HepG2 (cell line): Measurements from ENCODE around the gene DAO. TPM values are rescaled to one million over a fixed set of nuclear protein-coding genes. Genes with fewer than 3 reads are reported as not detected.
A peak's percentile ranks its signal among the peaks of the same experiment; 100 is the strongest.

ENCODE experiments used
- ATAC-seq: fragments of 200-7000 bp; cut with Tn5 transposase; 3 replicates; pipeline ENCODE4 v1.9.1; 2020; ENCODE audit warnings: mild to moderate bottlenecking, moderate library complexity
- BruUV-seq: library from RNA; stranded (reverse); fragments of 400-500 nt; replicated peaks from 2 replicates; lab custom pipeline; 2021; lab: Mats Ljungman, UMichigan
- CTCF ChIA-PET: fragments of 300-600 bp; formaldehyde crosslinking; extraction: SDS; loops from one replicate; lab custom pipeline; 2021; ENCODE audit warnings: low total read pairs, inconsistent platforms, low intra/inter-chr PET ratio; lab: Yijun Ruan, JAX
- POLR2A ChIA-PET: fragments of 350-600 bp; sonication (Branson Sonifier 250); formaldehyde crosslinking; loops from one replicate; lab custom pipeline; 2020; ENCODE audit warnings: antibody characterized with exemption, inconsistent platforms; lab: Yijun Ruan, JAX
- DNase-seq: peaks from one replicate; pipeline ENCODE4 v3.0.0-alpha.2; 2015; ENCODE audit warnings: low spot score
- FAIRE-seq: peaks from 3 replicates; lab custom pipeline; 2011; peaks lifted over from hg19 to GRCh38; lab: Jason Lieb, UNC
- H2AFZ ChIP-seq: one replicate; pipeline ENCODE4 v1.6.1; 2011; ENCODE audit warnings: low read length, inconsistent platforms
- H3K27ac ChIP-seq: fragments of 300-600 bp; 3 replicates; pipeline ENCODE4 v1.8.0; 2011; ENCODE audit warnings: mixed run types, mild to moderate bottlenecking, mixed read lengths, low read length, inconsistent platforms; ENCODE audit not compliant: insufficient read depth; ENCODE audit errors: extremely low read length
- H3K27me3 ChIP-seq, 2 experiments: fragments of 200-600 bp in 1 of 2; 2 replicates in 1 of 2; 3 replicates in 1 of 2; pipeline versions ENCODE4 v1.6.0 to v1.8.0; 2011; ENCODE audit warnings: low read length in 2 of 2, mild to moderate bottlenecking in 2 of 2, moderate library complexity in 2 of 2, inconsistent platforms in 1 of 2; ENCODE audit not compliant: insufficient read depth in 2 of 2, control insufficient read depth in 1 of 2
- H3K36me3 ChIP-seq, 2 experiments: fragments of 200-600 bp in 1 of 2; replicated peaks in 1 of 2; 2 replicates in 1 of 2; 3 replicates in 1 of 2; pipeline versions ENCODE4 v1.5.1 to v1.8.0; 2011; ENCODE audit warnings: low read length in 2 of 2, inconsistent platforms in 1 of 2; ENCODE audit not compliant: insufficient read depth in 2 of 2, control insufficient read depth in 1 of 2
- H3K4me1 ChIP-seq: 2 replicates; pipeline ENCODE4 v1.5.1; 2012; ENCODE audit warnings: low read length, inconsistent platforms; ENCODE audit not compliant: insufficient read depth
- H3K4me2 ChIP-seq: 2 replicates; pipeline ENCODE4 v1.6.0; 2011; ENCODE audit warnings: low read depth, low read length, inconsistent platforms
- H3K4me3 ChIP-seq, 3 experiments: fragments of 200-600 bp in 1 of 3; sonication (generic), shearing (Covaris generic) in 1 of 3; replicated peaks in 1 of 3; 2 replicates each; pipeline ENCODE4 v1.5.1; 2011 to 2016; ENCODE audit warnings: low read length in 3 of 3, inconsistent platforms in 2 of 3, low read depth in 2 of 3, mild to moderate bottlenecking in 2 of 3, control low read depth in 1 of 3, mixed read lengths in 1 of 3; ENCODE audit not compliant: insufficient read depth in 1 of 3
- H3K79me2 ChIP-seq: one replicate; pipeline ENCODE4 v1.6.1; 2011; ENCODE audit warnings: low read length, inconsistent platforms; ENCODE audit not compliant: insufficient read depth
- H3K9ac ChIP-seq: 2 replicates; pipeline ENCODE4 v1.6.0; 2011; ENCODE audit warnings: mild to moderate bottlenecking, low read depth, low read length, inconsistent platforms; ENCODE audit not compliant: insufficient read depth
- H3K9me3 ChIP-seq: 2 replicates; pipeline ENCODE4 v1.5.1; 2012; ENCODE audit warnings: mild to moderate bottlenecking, low read length
- H4K20me1 ChIP-seq: 2 replicates; pipeline ENCODE4 v1.6.0; 2011; ENCODE audit warnings: inconsistent platforms, mild to moderate bottlenecking, low read length, moderate library complexity; ENCODE audit not compliant: insufficient read depth
- PHF21A ChIP-seq: sonication (generic); formaldehyde crosslinking; IDR thresholded peaks from 2 replicates; pipeline ENCODE4 v1.5.0; 2020; ENCODE audit warnings: mild to moderate bottlenecking, missing genetic modification reagents
- TOPORS ChIP-seq: sonication (generic); formaldehyde crosslinking; IDR thresholded peaks from 2 replicates; pipeline ENCODE4 v1.8.0; 2023; ENCODE audit warnings: mild to moderate bottlenecking, missing genetic modification reagents
- ZNF605 ChIP-seq: sonication (generic); formaldehyde crosslinking; IDR thresholded peaks from 2 replicates; pipeline ENCODE4 v1.8.0; 2022; ENCODE audit warnings: mild to moderate bottlenecking, missing genetic modification reagents
- WGBS: methylation state at CpG from one replicate; pipeline ENCODE4 v1.1.6; 2017; ENCODE audit warnings: low lambda C conversion rate; 5-methylcytosine and 5-hydroxymethylcytosine counted together
- in situ Hi-C: cut with HindIII; loops from 2 replicates; pipeline ENCODE4 v1.10.0; 2017; ENCODE audit warnings: low pct_unique_long_range_greater_than_20kb; ENCODE audit not compliant: extremely low pct_ligation_motif_present
- intact Hi-C: fragments of 100-400 bp; cut with micrococcal nuclease; formaldehyde crosslinking; loops from one replicate; pipeline ENCODE4 v1.10.0; 2022; ENCODE audit not compliant: unreplicated experiment
- polyA plus RNA-seq, 8 experiments: library from polyadenylated mRNA; depleted of rRNA in 3 of 8; stranded (reverse) in 7 of 8; unstranded in 1 of 8; fragments of >200 nt; fragmentation: Illumina TruSeq in 4 of 8; extraction: Trizol in 4 of 8; gene quantifications; 2 replicates each; pipeline versions ENCODE4 v1.2.1 to v1.2.3, GENCODE V29; 2011 to 2016; ENCODE audit warnings: low read depth in 4 of 8, missing spikeins in 1 of 8, mixed read lengths in 1 of 8; ENCODE audit not compliant: insufficient read depth in 1 of 8
- total RNA-seq, 5 experiments: library from RNA; depleted of rRNA; stranded (reverse); fragments of >200 nt; fragmentation: Illumina TruSeq; extraction: Trizol; gene quantifications; 2 replicates each; pipeline ENCODE4 v1.2.3, GENCODE V29; 2016; ENCODE audit warnings: low read depth in 1 of 5
- TF ChIP-seq, protein P1 (sequence below): sonication (generic); formaldehyde crosslinking; IDR thresholded peaks from 2 replicates; pipeline ENCODE4 v1.8.1; 2022; ENCODE audit warnings: low read depth, mild to moderate bottlenecking, missing genetic modification reagents
- TF ChIP-seq, protein P2 (sequence below): IDR thresholded peaks from 2 replicates; pipeline ENCODE4 v1.6.1; 2012; ENCODE audit warnings: inconsistent platforms
- TF ChIP-seq, protein P3 (sequence below): sonication (generic); formaldehyde crosslinking; IDR thresholded peaks from 2 replicates; pipeline ENCODE4 v1.9.0; 2021; ENCODE audit warnings: missing genetic modification reagents, borderline replicate concordance

DAO gene
- total and polyA plus RNA-seq, 2 of the 13 experiments (the other 11 are each of a cell fraction or from before 2014, with no cell fraction given): 0.34 to 0.82 TPM

DNA sequence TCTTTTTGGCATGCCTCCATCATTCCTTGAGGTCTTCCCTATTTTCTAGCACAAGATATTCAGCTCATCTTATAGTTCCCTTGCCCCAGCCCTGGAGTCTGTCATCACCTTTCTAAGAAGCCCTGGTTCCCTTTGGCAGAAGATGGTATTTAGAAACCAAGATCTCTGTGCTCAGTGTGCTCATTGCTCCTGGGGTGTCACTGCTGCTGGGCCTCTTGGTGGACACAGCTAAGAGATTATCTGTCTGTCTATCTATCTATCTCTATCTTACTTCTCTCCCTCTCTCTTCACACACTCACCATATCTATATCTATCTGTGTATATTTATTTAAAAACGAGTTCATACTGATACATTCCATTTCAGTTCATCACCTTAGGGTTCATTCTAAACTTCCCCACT, 67.2 kb downstream of the DAO start:
- TF ChIP-seq, protein P1, sequence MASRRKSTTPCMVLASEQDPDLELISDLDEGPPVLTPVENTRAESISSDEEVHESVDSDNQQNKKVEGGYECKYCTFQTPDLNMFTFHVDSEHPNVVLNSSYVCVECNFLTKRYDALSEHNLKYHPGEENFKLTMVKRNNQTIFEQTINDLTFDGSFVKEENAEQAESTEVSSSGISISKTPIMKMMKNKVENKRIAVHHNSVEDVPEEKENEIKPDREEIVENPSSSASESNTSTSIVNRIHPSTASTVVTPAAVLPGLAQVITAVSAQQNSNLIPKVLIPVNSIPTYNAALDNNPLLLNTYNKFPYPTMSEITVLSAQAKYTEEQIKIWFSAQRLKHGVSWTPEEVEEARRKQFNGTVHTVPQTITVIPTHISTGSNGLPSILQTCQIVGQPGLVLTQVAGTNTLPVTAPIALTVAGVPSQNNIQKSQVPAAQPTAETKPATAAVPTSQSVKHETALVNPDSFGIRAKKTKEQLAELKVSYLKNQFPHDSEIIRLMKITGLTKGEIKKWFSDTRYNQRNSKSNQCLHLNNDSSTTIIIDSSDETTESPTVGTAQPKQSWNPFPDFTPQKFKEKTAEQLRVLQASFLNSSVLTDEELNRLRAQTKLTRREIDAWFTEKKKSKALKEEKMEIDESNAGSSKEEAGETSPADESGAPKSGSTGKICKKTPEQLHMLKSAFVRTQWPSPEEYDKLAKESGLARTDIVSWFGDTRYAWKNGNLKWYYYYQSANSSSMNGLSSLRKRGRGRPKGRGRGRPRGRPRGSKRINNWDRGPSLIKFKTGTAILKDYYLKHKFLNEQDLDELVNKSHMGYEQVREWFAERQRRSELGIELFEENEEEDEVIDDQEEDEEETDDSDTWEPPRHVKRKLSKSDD (CRISPR knock-in tag): no peak
- TF ChIP-seq ZNF605: peak; percentile 100
- Histone ChIP-seq H3K27ac (no peak overlapping the region), H3K36me3 (no peaks in the 10 kb centered on the region), H3K9me3 (peaks cover 8% of the 10 kb centered on the region; the same call in 1 of the 2 replicates), H3K9ac (no peak overlapping the region), H3K4me3 (no peak overlapping the region), H3K79me2 (no peaks in the 10 kb centered on the region), H3K27me3 (no peaks in the 10 kb centered on the region; a peak in 1 of 5 replicates), H2AFZ (no peak overlapping the region), H3K4me1 (peaks cover 20% of the 10 kb centered on the region), H4K20me1 (no peaks in the 10 kb centered on the region), H3K4me2 (no peak overlapping the region)
- BruUV-seq: no TSS peak
- FAIRE-seq (no peak), DNase-seq (no peak), ATAC-seq (no peak)
- 0% methylated on average over 1 of the region's 1 CpG for WGBS
- in situ Hi-C loops: no loop called here
- ChIA-PET POLR2A (no interaction called here), CTCF (no interaction called here)
- intact Hi-C loops: no loop called here

DNA sequence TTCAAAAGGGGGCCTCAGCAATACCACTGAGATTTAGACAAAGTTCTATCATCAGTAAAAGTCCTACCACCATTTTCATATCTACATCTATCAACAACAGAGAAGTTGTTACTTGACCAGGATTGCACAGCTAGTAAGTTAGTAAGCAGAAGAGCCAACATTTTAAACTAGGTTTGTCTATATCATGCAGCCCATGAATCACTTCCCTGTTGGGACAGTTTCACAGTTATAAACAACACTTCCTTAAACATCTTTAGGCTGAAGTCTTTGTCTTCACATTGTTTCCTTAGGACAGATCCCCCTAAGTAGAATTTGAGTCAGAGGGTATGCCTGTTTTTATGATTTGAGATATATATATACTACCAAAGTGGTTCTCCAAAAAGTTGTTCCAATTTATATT, 68.5 kb downstream of the DAO start:
- H3K79me2 ChIP-seq: no peaks in the 10 kb centered on the region
- H3K4me2 ChIP-seq: no peak overlapping the region
- TF ChIP-seq, protein P2, sequence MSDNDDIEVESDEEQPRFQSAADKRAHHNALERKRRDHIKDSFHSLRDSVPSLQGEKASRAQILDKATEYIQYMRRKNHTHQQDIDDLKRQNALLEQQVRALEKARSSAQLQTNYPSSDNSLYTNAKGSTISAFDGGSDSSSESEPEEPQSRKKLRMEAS: no peak
- TF ChIP-seq, protein P3, sequence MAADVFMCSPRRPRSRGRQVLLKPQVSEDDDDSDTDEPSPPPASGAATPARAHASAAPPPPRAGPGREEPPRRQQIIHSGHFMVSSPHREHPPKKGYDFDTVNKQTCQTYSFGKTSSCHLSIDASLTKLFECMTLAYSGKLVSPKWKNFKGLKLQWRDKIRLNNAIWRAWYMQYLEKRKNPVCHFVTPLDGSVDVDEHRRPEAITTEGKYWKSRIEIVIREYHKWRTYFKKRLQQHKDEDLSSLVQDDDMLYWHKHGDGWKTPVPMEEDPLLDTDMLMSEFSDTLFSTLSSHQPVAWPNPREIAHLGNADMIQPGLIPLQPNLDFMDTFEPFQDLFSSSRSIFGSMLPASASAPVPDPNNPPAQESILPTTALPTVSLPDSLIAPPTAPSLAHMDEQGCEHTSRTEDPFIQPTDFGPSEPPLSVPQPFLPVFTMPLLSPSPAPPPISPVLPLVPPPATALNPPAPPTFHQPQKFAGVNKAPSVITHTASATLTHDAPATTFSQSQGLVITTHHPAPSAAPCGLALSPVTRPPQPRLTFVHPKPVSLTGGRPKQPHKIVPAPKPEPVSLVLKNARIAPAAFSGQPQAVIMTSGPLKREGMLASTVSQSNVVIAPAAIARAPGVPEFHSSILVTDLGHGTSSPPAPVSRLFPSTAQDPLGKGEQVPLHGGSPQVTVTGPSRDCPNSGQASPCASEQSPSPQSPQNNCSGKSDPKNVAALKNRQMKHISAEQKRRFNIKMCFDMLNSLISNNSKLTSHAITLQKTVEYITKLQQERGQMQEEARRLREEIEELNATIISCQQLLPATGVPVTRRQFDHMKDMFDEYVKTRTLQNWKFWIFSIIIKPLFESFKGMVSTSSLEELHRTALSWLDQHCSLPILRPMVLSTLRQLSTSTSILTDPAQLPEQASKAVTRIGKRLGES (CRISPR knock-in tag): no peak
- TF ChIP-seq PHF21A: no peak
- no peak for TF ChIP-seq TOPORS
- FAIRE-seq (no peak), DNase-seq (no peak), ATAC-seq (no peak)
- intact Hi-C loops: no loop called here
- ChIA-PET CTCF (no interaction called here), POLR2A (no interaction called here)
- H3K27ac ChIP-seq: no peak overlapping the region
- no peaks in the 10 kb centered on the region for H3K36me3 ChIP-seq
- no peak overlapping the region for H2AFZ ChIP-seq
- no TSS peak for BruUV-seq
- peaks cover 8% of the 10 kb centered on the region; the same call in 1 of the 2 replicates for H3K9me3 ChIP-seq
- H3K27me3 ChIP-seq: no peaks in the 10 kb centered on the region; a peak in 1 of 5 replicates
- in situ Hi-C loops: no loop called here
- H4K20me1 ChIP-seq: no peaks in the 10 kb centered on the region
- no peak overlapping the region for H3K4me3 ChIP-seq
- no peak overlapping the region for H3K9ac ChIP-seq
- peaks cover 20% of the 10 kb centered on the region for H3K4me1 ChIP-seq
